Astrocyte (in vitro differentiated cells and primary cell): ENCODE results near the gene DOCK7. TPM values are rescaled to one million over a fixed set of nuclear protein-coding genes. Genes with fewer than 3 reads are reported as not detected.
"Not testable (repeated sequence)": the region's sequence is repeated elsewhere in the genome, so short reads cannot be mapped to it uniquely, and the experiment has no call there.

Experiments used
- DNase-seq: peaks from one replicate; pipeline ENCODE4 v3.0.0-alpha.2; 2010; ENCODE audit warnings: low read depth
- FAIRE-seq: peaks from 2 replicates; lab custom pipeline; 2011; peaks lifted over from hg19 to GRCh38; lab: Jason Lieb, UNC
- H2AFZ ChIP-seq: 2 replicates; pipeline ENCODE4 v1.6.0; 2012; ENCODE audit warnings: low read depth, low read length, inconsistent platforms
- H3K27ac ChIP-seq: 2 replicates; pipeline ENCODE4 v1.5.1; 2011; ENCODE audit warnings: low read depth, low read length, inconsistent platforms
- H3K27me3 ChIP-seq: 2 replicates; pipeline ENCODE4 v1.6.0; 2011; ENCODE audit warnings: low read length, inconsistent platforms; ENCODE audit not compliant: insufficient read depth
- H3K36me3 ChIP-seq: 2 replicates; pipeline ENCODE4 v1.5.1; 2011; ENCODE audit warnings: low read length, inconsistent platforms; ENCODE audit not compliant: insufficient read depth
- H3K4me1 ChIP-seq: 2 replicates; pipeline ENCODE4 v1.5.1; 2011; ENCODE audit warnings: low read length, inconsistent platforms; ENCODE audit not compliant: insufficient read depth
- H3K4me2 ChIP-seq: 2 replicates; pipeline ENCODE4 v1.6.0; 2012; ENCODE audit warnings: low read length, inconsistent platforms
- H3K4me3 ChIP-seq: 2 replicates; pipeline ENCODE4 v1.5.1; 2011; ENCODE audit warnings: low read depth, mild to moderate bottlenecking, low read length, inconsistent platforms; ENCODE audit not compliant: insufficient read depth
- H3K79me2 ChIP-seq: 2 replicates; pipeline ENCODE4 v1.6.0; 2012; ENCODE audit warnings: mild to moderate bottlenecking, low read length, inconsistent platforms; ENCODE audit not compliant: insufficient read depth
- H3K9ac ChIP-seq: 2 replicates; pipeline ENCODE4 v1.6.0; 2012; ENCODE audit warnings: mild to moderate bottlenecking, low read length, inconsistent platforms
- H3K9me3 ChIP-seq: 2 replicates; pipeline ENCODE4 v1.5.1; 2012; ENCODE audit warnings: low read depth, mild to moderate bottlenecking, low read length, inconsistent platforms; ENCODE audit not compliant: insufficient read depth
- H4K20me1 ChIP-seq: 2 replicates; pipeline ENCODE4 v1.6.0; 2012; ENCODE audit warnings: low read length, inconsistent platforms; ENCODE audit not compliant: insufficient read depth
- H3K27ac Mint-ChIP-seq: one replicate; pipeline ENCODE4 v1.8.0; 2021; ENCODE audit warnings: mild to moderate bottlenecking, mixed read lengths; ENCODE audit not compliant: unreplicated experiment
- H3K27me3 Mint-ChIP-seq: one replicate; pipeline ENCODE4 v1.8.0; 2021; ENCODE audit warnings: low read depth, mixed read lengths; ENCODE audit not compliant: unreplicated experiment
- H3K36me3 Mint-ChIP-seq: one replicate; pipeline ENCODE4 v1.8.0; 2021; ENCODE audit warnings: low read depth, mixed read lengths; ENCODE audit not compliant: unreplicated experiment
- H3K4me1 Mint-ChIP-seq: one replicate; pipeline ENCODE4 v1.8.0; 2021; ENCODE audit warnings: low read depth, mixed read lengths; ENCODE audit not compliant: unreplicated experiment
- H3K4me3 Mint-ChIP-seq: one replicate; pipeline ENCODE4 v1.8.0; 2021; ENCODE audit warnings: mild to moderate bottlenecking, moderate library complexity, mixed read lengths; ENCODE audit not compliant: unreplicated experiment
- H3K9me3 Mint-ChIP-seq: one replicate; pipeline ENCODE4 v1.8.0; 2021; ENCODE audit warnings: mild to moderate bottlenecking, mixed read lengths; ENCODE audit not compliant: unreplicated experiment
- EZH2 ChIP-seq: IDR thresholded peaks from 2 replicates; pipeline ENCODE4 v1.6.1; 2012; ENCODE audit warnings: mild to moderate bottlenecking, low read length, inconsistent platforms; ENCODE audit not compliant: insufficient read depth
- total RNA-seq: library from RNA; stranded (reverse); gene quantifications from 2 replicates; pipeline ENCODE4 v1.2.1, GENCODE V29; 2021
- TF ChIP-seq, protein P1 (sequence below): IDR thresholded peaks from 2 replicates; pipeline ENCODE4 v1.5.1; 2011; ENCODE audit warnings: low read depth, mild to moderate bottlenecking, inconsistent platforms, low read length, moderate library complexity; ENCODE audit not compliant: insufficient read depth

The DOCK7 gene
- total RNA-seq, 1 donor from 2014 or later: 68.7 TPM

- H3K36me3 Mint-ChIP-seq, H2AFZ ChIP-seq, H3K4me3 ChIP-seq, H3K27me3 Mint-ChIP-seq, H3K9me3 ChIP-seq, H3K9me3 Mint-ChIP-seq, H3K36me3 ChIP-seq, H4K20me1 ChIP-seq, H3K27me3 ChIP-seq, H3K79me2 ChIP-seq, H3K4me3 Mint-ChIP-seq, H3K27ac ChIP-seq, H3K4me2 ChIP-seq, FAIRE-seq, H3K27ac Mint-ChIP-seq, H3K9ac ChIP-seq, DNase-seq, H3K4me1 ChIP-seq: not testable (repeated sequence)
- peaks cover 16% of the 10 kb centered on the region for H3K4me1 Mint-ChIP-seq
Measured at GRCh38 chr1:62718400-62718799, 30.2 kb upstream of the DOCK7 start.

- H3K27me3 Mint-ChIP-seq: no peaks in the 10 kb centered on the region
- H3K4me1 Mint-ChIP-seq: peaks cover 16% of the 10 kb centered on the region
- H3K4me3 Mint-ChIP-seq: no peak overlapping the region
- no peak for DNase-seq
- H3K9me3 Mint-ChIP-seq: no peaks in the 10 kb centered on the region
- no peak overlapping the region for H3K27ac ChIP-seq
- H3K79me2 ChIP-seq: no peaks in the 10 kb centered on the region
- no peak overlapping the region for H3K4me2 ChIP-seq
- H3K27ac Mint-ChIP-seq: no peak overlapping the region
- H3K4me3 ChIP-seq: no peak overlapping the region
- no peaks in the 10 kb centered on the region for H3K4me1 ChIP-seq
- no peaks in the 10 kb centered on the region for H4K20me1 ChIP-seq
- H3K9ac ChIP-seq: no peak overlapping the region
- H3K9me3 ChIP-seq: no peaks in the 10 kb centered on the region
- no peaks in the 10 kb centered on the region for H3K27me3 ChIP-seq
- H2AFZ ChIP-seq: no peak overlapping the region
- no peak for TF ChIP-seq EZH2
- TF ChIP-seq, protein P1, sequence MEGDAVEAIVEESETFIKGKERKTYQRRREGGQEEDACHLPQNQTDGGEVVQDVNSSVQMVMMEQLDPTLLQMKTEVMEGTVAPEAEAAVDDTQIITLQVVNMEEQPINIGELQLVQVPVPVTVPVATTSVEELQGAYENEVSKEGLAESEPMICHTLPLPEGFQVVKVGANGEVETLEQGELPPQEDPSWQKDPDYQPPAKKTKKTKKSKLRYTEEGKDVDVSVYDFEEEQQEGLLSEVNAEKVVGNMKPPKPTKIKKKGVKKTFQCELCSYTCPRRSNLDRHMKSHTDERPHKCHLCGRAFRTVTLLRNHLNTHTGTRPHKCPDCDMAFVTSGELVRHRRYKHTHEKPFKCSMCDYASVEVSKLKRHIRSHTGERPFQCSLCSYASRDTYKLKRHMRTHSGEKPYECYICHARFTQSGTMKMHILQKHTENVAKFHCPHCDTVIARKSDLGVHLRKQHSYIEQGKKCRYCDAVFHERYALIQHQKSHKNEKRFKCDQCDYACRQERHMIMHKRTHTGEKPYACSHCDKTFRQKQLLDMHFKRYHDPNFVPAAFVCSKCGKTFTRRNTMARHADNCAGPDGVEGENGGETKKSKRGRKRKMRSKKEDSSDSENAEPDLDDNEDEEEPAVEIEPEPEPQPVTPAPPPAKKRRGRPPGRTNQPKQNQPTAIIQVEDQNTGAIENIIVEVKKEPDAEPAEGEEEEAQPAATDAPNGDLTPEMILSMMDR: no peak
- no peak for FAIRE-seq
- H3K36me3 Mint-ChIP-seq: no peaks in the 10 kb centered on the region
- H3K36me3 ChIP-seq: no peaks in the 10 kb centered on the region
Measured at GRCh38 chr1:62717483-62717882, 29.3 kb upstream of the DOCK7 start.

GRCh38 chr1:62716397-62716796 is 28.2 kb upstream of the DOCK7 start:
- no peaks in the 10 kb centered on the region for H3K36me3 Mint-ChIP-seq
- Histone ChIP-seq H3K9me3 (no peaks in the 10 kb centered on the region), H3K27ac (no peak overlapping the region), H3K79me2 (no peaks in the 10 kb centered on the region), H4K20me1 (no peaks in the 10 kb centered on the region), H3K27me3 (no peaks in the 10 kb centered on the region), H3K4me3 (no peak overlapping the region), H3K36me3 (no peaks in the 10 kb centered on the region), H3K9ac (no peak overlapping the region), H2AFZ (no peak overlapping the region), H3K4me2 (no peak overlapping the region), H3K4me1 (no peaks in the 10 kb centered on the region)
- no peaks in the 10 kb centered on the region for H3K9me3 Mint-ChIP-seq
- DNase-seq (no peak), FAIRE-seq (no peak)
- H3K27me3 Mint-ChIP-seq: no peaks in the 10 kb centered on the region
- H3K4me1 Mint-ChIP-seq: peaks cover 14% of the 10 kb centered on the region
- no peak overlapping the region for H3K4me3 Mint-ChIP-seq
- no peak for TF ChIP-seq EZH2
- TF ChIP-seq, protein P1: no peak
- no peak overlapping the region for H3K27ac Mint-ChIP-seq
